Measurements from ENCODE around the gene HYAL4.

- TF ChIP-seq CTCF (IDR thresholded peaks at IDR 0.05) (no peak), POLR2A (IDR thresholded peaks at IDR 0.05) (no peak)
Observed at GRCh38 chr7:123823898-123824753, 20.8 kb upstream of the HYAL4 start.
